ENCODE data around the gene DGKA.
"Not testable (repeated sequence)": the region's sequence is repeated elsewhere in the genome, so short reads cannot be mapped to it uniquely, and the experiment has no call there.

DGKA gene

GRCh38 chr12:55979069-55979468, 48.1 kb downstream of the DGKA start:
- no peak overlapping the region for H3K27ac ChIP-seq
- no peaks in the 10 kb centered on the region for H3K27me3 ChIP-seq (ENCODE audit: insufficient read depth, low read depth, severe bottlenecking)
- no peak overlapping the region for H3K4me3 ChIP-seq (ENCODE audit: low read depth, low read length)
- no peaks in the 10 kb centered on the region for H3K9me3 ChIP-seq (ENCODE audit: severe bottlenecking)
- peaks cover 25% of the 10 kb centered on the region for H3K36me3 ChIP-seq
- no peak for TF ChIP-seq CTCF (IDR thresholded peaks at IDR 0.05; ENCODE audit: low read depth, low read length)
- DNase-seq: no peak

DNA sequence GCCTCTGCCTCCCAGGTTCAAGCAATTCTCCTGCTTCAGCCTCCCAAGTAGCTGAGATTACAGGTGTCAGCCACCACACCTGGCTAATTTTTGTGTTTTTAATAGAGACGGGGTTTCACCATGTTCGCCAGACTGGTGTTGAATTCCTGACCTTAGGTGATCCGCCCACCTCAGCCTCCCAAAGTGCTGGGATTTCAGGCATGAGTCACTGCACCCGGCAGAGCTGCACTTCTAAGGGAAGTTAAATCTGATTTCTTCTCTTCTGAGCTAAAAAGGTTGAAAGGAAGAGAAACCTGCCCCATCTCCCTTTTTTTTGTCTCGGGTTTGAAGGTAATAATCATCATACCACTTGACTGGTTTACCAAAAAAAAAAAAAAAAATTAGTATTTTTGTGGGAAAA, 50.9 kb downstream of the DGKA start:
- not testable (repeated sequence) for H3K4me3 ChIP-seq (ENCODE audit: low read depth, low read length); H3K9me3 ChIP-seq (ENCODE audit: severe bottlenecking); H3K27me3 ChIP-seq (ENCODE audit: insufficient read depth, low read depth, severe bottlenecking); DNase-seq; H3K27ac ChIP-seq
- H3K36me3 ChIP-seq: peaks cover 28% of the 10 kb centered on the region

GRCh38 chr12:55982319-55982936, 51.5 kb downstream of the DGKA start:
- H3K4me3 ChIP-seq (ENCODE audit: low read depth, low read length): no peak overlapping the region
- no peak for DNase-seq
- H3K27me3 ChIP-seq (ENCODE audit: insufficient read depth, low read depth, severe bottlenecking): no peaks in the 10 kb centered on the region
- no peak for TF ChIP-seq CTCF (IDR thresholded peaks at IDR 0.05; ENCODE audit: low read depth, low read length)
- H3K27ac ChIP-seq: no peak overlapping the region
- peaks cover 32% of the 10 kb centered on the region for H3K36me3 ChIP-seq
- H3K9me3 ChIP-seq (ENCODE audit: severe bottlenecking): no peaks in the 10 kb centered on the region

GRCh38 chr12:55983232-55983842, 52.4 kb downstream of the DGKA start:
- no peaks in the 10 kb centered on the region for H3K27me3 ChIP-seq (ENCODE audit: insufficient read depth, low read depth, severe bottlenecking)
- no peak overlapping the region for H3K27ac ChIP-seq
- no peak overlapping the region for H3K4me3 ChIP-seq (ENCODE audit: low read depth, low read length)
- H3K9me3 ChIP-seq (ENCODE audit: severe bottlenecking): no peaks in the 10 kb centered on the region
- no peak for TF ChIP-seq CTCF (IDR thresholded peaks at IDR 0.05; ENCODE audit: low read depth, low read length)
- no peak for DNase-seq
- H3K36me3 ChIP-seq: peaks cover 39% of the 10 kb centered on the region

- Histone ChIP-seq H3K9me3 (ENCODE audit: severe bottlenecking) (no peaks in the 10 kb centered on the region), H3K36me3 (peaks cover 48% of the 10 kb centered on the region), H3K27me3 (ENCODE audit: insufficient read depth, low read depth, severe bottlenecking) (no peaks in the 10 kb centered on the region), H3K4me3 (ENCODE audit: low read depth, low read length) (no peak overlapping the region), H3K27ac (no peak overlapping the region)
- TF ChIP-seq CTCF (IDR thresholded peaks at IDR 0.05; ENCODE audit: low read depth, low read length): no peak
- no peak for DNase-seq
Observed at GRCh38 chr12:55984861-55985260, 53.9 kb downstream of the DGKA start.

GRCh38 chr12:55985341-55985740, 54.4 kb downstream of the DGKA start:
- H3K36me3 ChIP-seq: peaks cover 51% of the 10 kb centered on the region

GRCh38 chr12:55985976-55986375, 55.0 kb downstream of the DGKA start:
- H3K27ac ChIP-seq; H3K9me3 ChIP-seq (ENCODE audit: severe bottlenecking): not testable (repeated sequence)
- peaks cover 51% of the 10 kb centered on the region for H3K36me3 ChIP-seq

More at GRCh38 chr12:55985341-55985740, 54.4 kb downstream of the DGKA start:
- no peaks in the 10 kb centered on the region for H3K27me3 ChIP-seq (ENCODE audit: insufficient read depth, low read depth, severe bottlenecking)
- no peak overlapping the region for H3K27ac ChIP-seq
- no peak for TF ChIP-seq CTCF (IDR thresholded peaks at IDR 0.05; ENCODE audit: low read depth, low read length)
- DNase-seq: no peak
- H3K9me3 ChIP-seq (ENCODE audit: severe bottlenecking): no peaks in the 10 kb centered on the region
- H3K4me3 ChIP-seq (ENCODE audit: low read depth, low read length): no peak overlapping the region

More at GRCh38 chr12:55985976-55986375, 55.0 kb downstream of the DGKA start:
- H3K27me3 ChIP-seq (ENCODE audit: insufficient read depth, low read depth, severe bottlenecking); H3K4me3 ChIP-seq (ENCODE audit: low read depth, low read length); DNase-seq: not testable (repeated sequence)

All from WERI-Rb-1 (cell line).